ENCODE results near the gene SPARC.
A peak's percentile ranks its signal among the peaks of the same experiment; 100 is the strongest.
"Not testable (repeated sequence)": the region's sequence is repeated elsewhere in the genome, so short reads cannot be mapped to it uniquely, and the experiment has no call there.

The SPARC gene

DNA sequence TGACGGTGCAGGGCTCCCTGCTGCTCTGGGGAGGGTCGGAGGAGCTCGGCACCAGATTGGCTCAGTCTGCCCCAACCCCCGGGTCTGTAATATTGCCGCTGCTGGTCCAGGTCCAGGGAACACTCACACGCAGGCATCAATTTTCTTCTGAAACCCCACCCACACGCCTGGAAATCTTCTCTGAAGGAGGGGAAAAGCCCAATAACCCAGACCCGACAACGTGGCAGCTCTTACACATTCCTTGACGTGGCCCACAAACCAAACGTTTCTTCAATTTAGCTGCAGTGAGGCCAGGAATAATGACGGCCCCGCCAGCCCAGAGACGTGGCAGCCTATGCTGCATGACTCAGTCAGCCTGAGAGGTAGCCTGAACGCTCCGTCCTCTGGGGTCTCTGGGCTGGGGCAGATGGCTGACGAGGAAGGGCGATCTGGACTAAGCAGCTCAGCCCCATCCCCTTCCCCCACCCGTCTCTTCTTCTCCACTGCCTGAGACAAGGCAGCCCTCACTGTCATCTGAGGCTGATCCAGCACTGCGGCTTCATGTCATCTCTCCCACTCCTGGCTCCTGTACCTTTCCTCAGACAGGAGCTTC is 9.9 kb upstream of the SPARC start:
- DNase-seq (ENCODE audit: low read depth, low spot score), result peak; percentile 99
- TF ChIP-seq, protein P1, sequence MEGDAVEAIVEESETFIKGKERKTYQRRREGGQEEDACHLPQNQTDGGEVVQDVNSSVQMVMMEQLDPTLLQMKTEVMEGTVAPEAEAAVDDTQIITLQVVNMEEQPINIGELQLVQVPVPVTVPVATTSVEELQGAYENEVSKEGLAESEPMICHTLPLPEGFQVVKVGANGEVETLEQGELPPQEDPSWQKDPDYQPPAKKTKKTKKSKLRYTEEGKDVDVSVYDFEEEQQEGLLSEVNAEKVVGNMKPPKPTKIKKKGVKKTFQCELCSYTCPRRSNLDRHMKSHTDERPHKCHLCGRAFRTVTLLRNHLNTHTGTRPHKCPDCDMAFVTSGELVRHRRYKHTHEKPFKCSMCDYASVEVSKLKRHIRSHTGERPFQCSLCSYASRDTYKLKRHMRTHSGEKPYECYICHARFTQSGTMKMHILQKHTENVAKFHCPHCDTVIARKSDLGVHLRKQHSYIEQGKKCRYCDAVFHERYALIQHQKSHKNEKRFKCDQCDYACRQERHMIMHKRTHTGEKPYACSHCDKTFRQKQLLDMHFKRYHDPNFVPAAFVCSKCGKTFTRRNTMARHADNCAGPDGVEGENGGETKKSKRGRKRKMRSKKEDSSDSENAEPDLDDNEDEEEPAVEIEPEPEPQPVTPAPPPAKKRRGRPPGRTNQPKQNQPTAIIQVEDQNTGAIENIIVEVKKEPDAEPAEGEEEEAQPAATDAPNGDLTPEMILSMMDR (IDR thresholded peaks at IDR 0.05; ENCODE audit: low read depth, low read length), result no peak
- H3K4me3 ChIP-seq (ENCODE audit: low read depth, low read length), result no peak overlapping the region
- in situ Hi-C loops (cut with HindIII; ENCODE audit: low sequenced_read_pairs), result no loop called here

DNA sequence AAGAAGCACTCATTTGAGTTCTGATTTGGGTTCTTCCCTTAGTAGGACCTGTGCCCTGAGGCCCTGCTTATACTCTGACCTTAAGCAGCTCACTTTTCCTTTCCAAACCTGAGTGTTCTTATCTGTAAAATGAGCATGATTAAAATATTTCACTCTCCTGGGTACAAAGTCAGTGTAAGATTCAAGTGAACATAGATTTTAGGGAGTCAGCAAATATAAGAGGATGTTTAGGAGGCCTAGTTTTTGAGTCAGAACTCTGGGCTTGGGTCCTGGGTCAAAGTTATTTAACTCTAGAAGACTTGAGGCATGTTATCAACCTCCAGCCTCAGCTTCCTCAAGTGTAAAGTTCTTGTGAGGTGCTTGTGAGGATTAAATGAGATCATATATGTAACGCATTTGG is 8.7 kb upstream of the SPARC start:
- no peak overlapping the region for H3K4me3 ChIP-seq (ENCODE audit: low read depth, low read length)
- TF ChIP-seq, protein P1 (IDR thresholded peaks at IDR 0.05; ENCODE audit: low read depth, low read length), result no peak
- DNase-seq (ENCODE audit: low read depth, low spot score), result no peak
- in situ Hi-C loops (cut with HindIII; ENCODE audit: low sequenced_read_pairs), result no loop called here

DNA sequence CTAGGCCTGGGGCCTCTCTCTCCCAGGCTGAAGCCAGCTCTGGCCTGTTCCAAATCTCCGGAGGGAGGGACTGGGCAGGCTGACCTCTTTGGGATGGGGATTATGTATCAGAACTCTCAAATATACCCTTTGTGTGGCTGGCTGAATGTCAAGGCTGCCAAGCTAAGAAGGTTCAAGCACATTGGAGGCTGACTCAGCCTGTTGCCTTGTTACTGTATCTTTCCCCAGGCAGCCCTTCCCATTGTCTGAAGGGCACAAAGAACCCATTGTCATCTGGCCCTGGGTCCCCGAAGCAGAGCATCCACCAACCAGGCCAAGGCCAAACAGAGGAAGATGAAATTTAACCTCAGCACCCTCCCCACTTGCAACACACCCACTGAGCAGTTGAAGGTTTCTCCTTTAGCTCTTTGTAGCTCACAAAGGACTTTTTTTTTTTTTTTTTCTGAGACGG is 7.3 kb upstream of the SPARC start:
- H3K4me3 ChIP-seq (ENCODE audit: low read depth, low read length), result no peak overlapping the region
- no peak for DNase-seq (ENCODE audit: low read depth, low spot score)
- in situ Hi-C loops (cut with HindIII; ENCODE audit: low sequenced_read_pairs), result no loop called here
- TF ChIP-seq, protein P1 (IDR thresholded peaks at IDR 0.05; ENCODE audit: low read depth, low read length), result no peak

DNA sequence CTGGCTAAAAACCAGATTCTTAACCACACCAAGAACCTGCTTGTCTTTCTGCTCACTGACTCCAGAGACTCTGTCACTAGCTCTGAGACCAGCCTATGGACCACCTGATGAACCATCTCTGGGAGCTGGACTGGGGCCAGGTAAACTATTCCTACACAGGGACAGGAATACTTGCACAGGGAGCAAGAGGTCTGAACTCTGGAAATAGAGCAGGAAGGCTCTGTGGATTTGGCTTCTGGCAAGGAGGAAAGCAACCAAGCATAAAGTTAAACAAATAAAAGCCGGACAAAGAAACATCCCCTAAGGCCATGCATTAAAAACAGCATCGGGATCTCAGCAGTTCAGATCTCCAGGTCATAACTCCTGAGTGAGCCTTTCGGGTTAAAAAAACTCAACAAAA is 5.6 kb upstream of the SPARC start:
- no peak for DNase-seq (ENCODE audit: low read depth, low spot score)
- no peak overlapping the region for H3K4me3 ChIP-seq (ENCODE audit: low read depth, low read length)
- in situ Hi-C loops (cut with HindIII; ENCODE audit: low sequenced_read_pairs), result no loop called here
- TF ChIP-seq, protein P1 (IDR thresholded peaks at IDR 0.05; ENCODE audit: low read depth, low read length), result no peak

DNA sequence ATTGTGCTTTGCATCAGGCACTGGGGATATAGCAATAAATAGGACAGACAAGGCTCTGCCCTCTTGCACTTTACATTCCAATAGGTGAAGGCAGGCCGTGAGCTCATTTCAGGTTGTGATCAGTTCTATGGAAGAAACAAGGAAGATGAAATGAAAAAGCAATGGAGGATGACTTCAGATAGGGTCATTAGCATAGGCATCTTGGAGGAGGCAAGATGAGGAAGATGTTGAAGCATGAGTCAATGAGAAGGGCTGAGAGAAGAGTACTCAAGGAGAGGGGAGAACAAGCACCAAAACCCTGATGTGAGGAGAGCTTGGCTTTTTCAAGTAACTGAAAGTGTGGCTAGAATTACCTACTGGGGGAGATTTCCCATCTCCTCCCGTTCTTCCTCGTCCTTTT is 5.0 kb upstream of the SPARC start:
- H3K4me3 ChIP-seq (ENCODE audit: low read depth, low read length), result no peak overlapping the region
- in situ Hi-C loops (cut with HindIII; ENCODE audit: low sequenced_read_pairs), result no loop called here
- TF ChIP-seq, protein P1 (IDR thresholded peaks at IDR 0.05; ENCODE audit: low read depth, low read length), result no peak
- no peak for DNase-seq (ENCODE audit: low read depth, low spot score)

DNA sequence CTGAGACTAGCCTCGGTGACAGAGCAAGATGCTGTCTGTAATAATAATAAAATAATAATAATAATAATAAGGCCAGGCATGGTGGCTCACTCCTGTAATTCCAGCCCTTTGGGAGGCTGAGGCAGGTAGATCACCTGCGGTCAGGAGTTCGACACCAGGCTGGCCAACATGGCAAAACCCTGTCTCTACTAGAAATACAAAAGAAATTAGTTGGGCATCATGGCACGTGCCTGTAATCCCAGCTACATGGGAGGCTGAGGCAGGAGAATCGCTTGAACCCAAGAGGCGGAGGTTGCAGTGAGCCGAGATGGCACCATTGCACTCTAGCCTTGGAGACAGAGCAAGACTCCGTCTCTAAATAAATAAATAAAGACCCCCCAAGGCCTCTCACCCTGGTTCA is 2.9 kb upstream of the SPARC start:
- DNase-seq (ENCODE audit: low read depth, low spot score); H3K4me3 ChIP-seq (ENCODE audit: low read depth, low read length); in situ Hi-C loops (cut with HindIII; ENCODE audit: low sequenced_read_pairs): not testable (repeated sequence)

DNA sequence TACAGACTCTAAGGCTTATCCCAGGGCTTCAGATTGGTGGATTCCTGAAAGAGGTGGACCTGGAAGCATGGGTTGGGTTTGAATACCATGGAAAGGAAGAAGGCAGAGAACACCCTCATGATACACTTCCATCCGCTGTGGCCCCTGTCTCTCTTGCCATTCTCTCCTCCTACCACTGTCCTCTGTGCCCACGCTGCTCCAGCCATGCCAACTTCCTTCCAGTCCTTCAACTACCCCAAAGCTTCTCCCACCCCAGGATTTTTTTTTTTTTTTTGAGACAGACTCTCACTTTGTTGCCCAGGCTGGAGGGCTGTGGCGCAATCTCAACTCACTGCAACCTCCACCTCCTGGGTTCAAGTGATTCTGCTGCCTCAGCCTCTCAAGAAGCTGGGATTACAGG is 1.7 kb upstream of the SPARC start:
- in situ Hi-C loops (cut with HindIII; ENCODE audit: low sequenced_read_pairs), result no loop called here
- TF ChIP-seq, protein P1 (IDR thresholded peaks at IDR 0.05; ENCODE audit: low read depth, low read length), result no peak
- no peak for DNase-seq (ENCODE audit: low read depth, low spot score)
- H3K4me3 ChIP-seq (ENCODE audit: low read depth, low read length), result no peak overlapping the region

Data from astrocyte of the spinal cord (primary cell).